Progenitor cell of endocrine pancreas (in vitro differentiated cells): Measurements from ENCODE around the gene ITGA8. TPM values are rescaled to one million over a fixed set of nuclear protein-coding genes. Genes with fewer than 3 reads are reported as not detected.
A peak's percentile ranks its signal among the peaks of the same experiment; 100 is the strongest.

Experiments used
- DNase-seq: peaks from one replicate; pipeline ENCODE4 v3.0.0; 2021; ENCODE audit warnings: low spot score; ENCODE audit not compliant: unreplicated experiment
- H3K27ac Mint-ChIP-seq: 2 replicates; pipeline ENCODE4 v1.8.0; 2021; ENCODE audit warnings: mild to moderate bottlenecking, moderate library complexity, mixed read lengths
- H3K27me3 Mint-ChIP-seq: 2 replicates; pipeline ENCODE4 v1.8.0; 2021; ENCODE audit warnings: mixed read lengths
- H3K36me3 Mint-ChIP-seq: 2 replicates; pipeline ENCODE4 v1.8.0; 2022; ENCODE audit warnings: mixed read lengths; ENCODE audit not compliant: insufficient read depth
- H3K4me1 Mint-ChIP-seq: 2 replicates; pipeline ENCODE4 v1.8.0; 2021; ENCODE audit warnings: low read depth, mixed read lengths
- H3K4me3 Mint-ChIP-seq: 2 replicates; pipeline ENCODE4 v1.8.0; 2021; ENCODE audit warnings: low read depth, mild to moderate bottlenecking, moderate library complexity, mixed read lengths
- H3K9me3 Mint-ChIP-seq: 2 replicates; pipeline ENCODE4 v1.8.0; 2021; ENCODE audit warnings: low read depth, mixed read lengths
- CTCF ChIP-seq: fragments of 200-600 bp; sonication (generic); IDR thresholded peaks from one replicate; pipeline ENCODE4 v1.5.0; 2021; ENCODE audit warnings: antibody characterized with exemption, mild to moderate bottlenecking; ENCODE audit not compliant: unreplicated experiment
- total RNA-seq: library from RNA; stranded (reverse); gene quantifications from 2 replicates; pipeline ENCODE4 v1.2.1, GENCODE V29; 2021

The ITGA8 gene
- total RNA-seq, 1 donor from 2014 or later, result not detected

GRCh38 chr10:15491856-15492642, 227.7 kb downstream of the ITGA8 start:
- no peak for TF ChIP-seq CTCF
- peaks cover 3% of the 10 kb centered on the region for H3K9me3 Mint-ChIP-seq
- peak overlapping the region; percentile 11 for H3K27ac Mint-ChIP-seq
- H3K4me1 Mint-ChIP-seq, result peaks cover 11% of the 10 kb centered on the region
- H3K27me3 Mint-ChIP-seq, result peaks cover 3% of the 10 kb centered on the region
- no peak overlapping the region for H3K4me3 Mint-ChIP-seq
- H3K36me3 Mint-ChIP-seq, result no peaks in the 10 kb centered on the region
- no peak for DNase-seq

GRCh38 chr10:15489431-15489830, 230.3 kb downstream of the ITGA8 start:
- Mint-ChIP-seq H3K4me1 (peaks cover 16% of the 10 kb centered on the region), H3K4me3 (no peak overlapping the region), H3K27ac (no peak overlapping the region)

GRCh38 chr10:15487376-15487775, 232.3 kb downstream of the ITGA8 start:
- H3K4me1 Mint-ChIP-seq, result peaks cover 16% of the 10 kb centered on the region
- H3K27ac Mint-ChIP-seq, result no peak overlapping the region
- no peak for TF ChIP-seq CTCF
- no peak for DNase-seq
- H3K36me3 Mint-ChIP-seq, result no peaks in the 10 kb centered on the region
- peaks cover 6% of the 10 kb centered on the region for H3K9me3 Mint-ChIP-seq
- H3K27me3 Mint-ChIP-seq, result peaks cover 3% of the 10 kb centered on the region
- no peak overlapping the region for H3K4me3 Mint-ChIP-seq

More at GRCh38 chr10:15489431-15489830, 230.3 kb downstream of the ITGA8 start:
- Mint-ChIP-seq H3K9me3 (peaks cover 3% of the 10 kb centered on the region), H3K36me3 (no peaks in the 10 kb centered on the region), H3K27me3 (peaks cover 3% of the 10 kb centered on the region)
- no peak for DNase-seq
- no peak for TF ChIP-seq CTCF

- H3K27me3 Mint-ChIP-seq, result peaks cover 3% of the 10 kb centered on the region
Observed at GRCh38 chr10:15486404-15486803, 233.3 kb downstream of the ITGA8 start.

More at GRCh38 chr10:15486404-15486803, 233.3 kb downstream of the ITGA8 start:
- H3K36me3 Mint-ChIP-seq, result no peaks in the 10 kb centered on the region
- TF ChIP-seq CTCF, result no peak
- no peak overlapping the region for H3K27ac Mint-ChIP-seq
- DNase-seq, result no peak
- H3K9me3 Mint-ChIP-seq, result peaks cover 6% of the 10 kb centered on the region
- H3K4me3 Mint-ChIP-seq, result no peak overlapping the region
- H3K4me1 Mint-ChIP-seq, result peaks cover 8% of the 10 kb centered on the region
